Hepatocyte (in vitro differentiated cells): Measurements from ENCODE around the gene PPP1R1C.

ENCODE experiments used
- EZH2 ChIP-seq: fragments of 200-600 bp; sonication (generic); IDR thresholded peaks from 2 replicates; pipeline ENCODE4 v1.6.1; 2016; ENCODE audit warnings: antibody characterized with exemption, mild to moderate bottlenecking, borderline replicate concordance
- EZH2phosphoT487 ChIP-seq: fragments of 200-600 bp; sonication (generic); IDR thresholded peaks from one replicate; pipeline ENCODE4 v1.6.1; 2018; ENCODE audit warnings: antibody characterized with exemption, mild to moderate bottlenecking, low read depth, moderate library complexity; ENCODE audit not compliant: unreplicated experiment, severe bottlenecking
- TF ChIP-seq, protein P1 (sequence below): fragments of 200-600 bp; sonication (generic); IDR thresholded peaks from 2 replicates; pipeline ENCODE4 v1.5.1; 2016; ENCODE audit warnings: antibody characterized with exemption, mild to moderate bottlenecking; ENCODE audit not compliant: poor library complexity

DNA sequence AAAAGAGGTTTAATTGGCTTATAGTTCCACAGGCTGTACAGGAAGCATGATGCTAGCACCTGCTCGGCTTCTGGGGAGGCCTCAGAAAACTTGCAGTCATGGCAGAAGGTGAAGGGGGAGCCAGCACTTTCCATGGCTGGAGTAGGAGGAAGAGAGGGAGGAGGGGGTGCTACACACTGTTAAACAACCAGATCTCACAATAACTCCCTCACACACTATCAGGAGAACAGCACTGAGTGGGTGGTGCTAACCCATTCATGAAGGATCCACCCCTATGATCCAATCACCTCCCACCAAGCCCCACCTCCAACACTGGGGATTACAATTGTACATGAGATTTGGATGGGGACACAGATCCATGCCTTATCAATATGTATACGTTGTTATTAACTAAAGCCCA is 85.1 kb downstream of the PPP1R1C start:
- TF ChIP-seq EZH2phosphoT487, result no peak
- TF ChIP-seq, protein P1, sequence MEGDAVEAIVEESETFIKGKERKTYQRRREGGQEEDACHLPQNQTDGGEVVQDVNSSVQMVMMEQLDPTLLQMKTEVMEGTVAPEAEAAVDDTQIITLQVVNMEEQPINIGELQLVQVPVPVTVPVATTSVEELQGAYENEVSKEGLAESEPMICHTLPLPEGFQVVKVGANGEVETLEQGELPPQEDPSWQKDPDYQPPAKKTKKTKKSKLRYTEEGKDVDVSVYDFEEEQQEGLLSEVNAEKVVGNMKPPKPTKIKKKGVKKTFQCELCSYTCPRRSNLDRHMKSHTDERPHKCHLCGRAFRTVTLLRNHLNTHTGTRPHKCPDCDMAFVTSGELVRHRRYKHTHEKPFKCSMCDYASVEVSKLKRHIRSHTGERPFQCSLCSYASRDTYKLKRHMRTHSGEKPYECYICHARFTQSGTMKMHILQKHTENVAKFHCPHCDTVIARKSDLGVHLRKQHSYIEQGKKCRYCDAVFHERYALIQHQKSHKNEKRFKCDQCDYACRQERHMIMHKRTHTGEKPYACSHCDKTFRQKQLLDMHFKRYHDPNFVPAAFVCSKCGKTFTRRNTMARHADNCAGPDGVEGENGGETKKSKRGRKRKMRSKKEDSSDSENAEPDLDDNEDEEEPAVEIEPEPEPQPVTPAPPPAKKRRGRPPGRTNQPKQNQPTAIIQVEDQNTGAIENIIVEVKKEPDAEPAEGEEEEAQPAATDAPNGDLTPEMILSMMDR, result no peak
- TF ChIP-seq EZH2, result no peak
